Ovary (tissue), 9 donors: ENCODE data around the gene REP15. TPM values are rescaled to one million over a fixed set of nuclear protein-coding genes. Genes with fewer than 3 reads are reported as not detected.

Experiments
- DNase-seq, 5 donors: peaks; one replicate each; pipeline ENCODE4 v3.0.0-alpha.2; 2019 to 2020
- H3K27ac ChIP-seq, 2 donors: fragments of 200-600 bp; one replicate each; pipeline versions ENCODE4 v1.5.1 to v1.8.0; 2019 to 2022
- H3K27me3 ChIP-seq: fragments of 200-600 bp; one replicate; pipeline ENCODE4 v1.8.0; 2022
- H3K36me3 ChIP-seq: fragments of 200-600 bp; sonication (generic); one replicate; pipeline ENCODE4 v1.5.1; 2019
- H3K4me1 ChIP-seq: one replicate; pipeline ENCODE4 v1.8.1; 2013; ENCODE audit warnings: mild to moderate bottlenecking, moderate library complexity; ENCODE audit not compliant: insufficient read depth
- H3K4me3 ChIP-seq: fragments of 200-600 bp; sonication (generic); one replicate; pipeline ENCODE4 v1.5.1; 2017
- H3K9me3 ChIP-seq, 2 donors: fragments of 200-600 bp in 1 of 2; sonication (generic) in 1 of 2; one replicate each; pipeline versions ENCODE4 v1.5.1 to v1.8.1; 2013 to 2019; ENCODE audit warnings: mild to moderate bottlenecking in 1 of 2, moderate library complexity in 1 of 2
- CTCF ChIP-seq, 3 donors: fragments of 450-650 bp in 2 of 3; fragments of 200-600 bp in 1 of 3; IDR thresholded peaks; one replicate each; pipeline versions ENCODE4 v1.5.1 to v1.8.0; 2016 to 2022; ENCODE audit warnings: antibody characterized with exemption in 3 of 3, mild to moderate bottlenecking in 1 of 3
- EP300 ChIP-seq: sonication (generic); formaldehyde crosslinking; IDR thresholded peaks from one replicate; pipeline ENCODE4 v1.6.1; 2017; ENCODE audit warnings: antibody characterized with exemption
- POLR2A ChIP-seq: fragments of 450-650 bp; IDR thresholded peaks from one replicate; pipeline ENCODE4 v1.6.1; 2017; ENCODE audit warnings: antibody characterized with exemption, mild to moderate bottlenecking, moderate library complexity
- WGBS, 3 donors: extraction: QIAGEN DNeasy Blood & Tissue Kit in 1 of 3; methylation state at CpG; one replicate each; pipeline versions ENCODE4 v1.1.5 to v1.1.7; 2013 to 2017; 5-methylcytosine and 5-hydroxymethylcytosine counted together
- intact Hi-C, 4 donors: fragments of 100-400 bp; cut with DNase I; formaldehyde crosslinking; loops; one replicate each; pipeline versions ENCODE4 v1.11.0 to v1.15.1; 2022 to 2023
- polyA plus RNA-seq, 2 donors: library from polyadenylated mRNA; stranded (reverse); fragments of 200-250 nt in 1 of 2; fragments of 350-450 nt in 1 of 2; fragmentation: Illumina TruSeq in 1 of 2; extraction: RNeasy Lipid Tissue Mini Kit (QIAGEN cat#74804) in 1 of 2; gene quantifications; one replicate each; pipeline ENCODE4 v1.2.3, GENCODE V29; 2013 to 2014
- total RNA-seq, 7 donors: library from RNA; depleted of rRNA in 2 of 7; stranded (reverse); fragments of >200 nt in 2 of 7; fragmentation: NEBNext Ultra II Directional in 3 of 7; extraction: Animal tissue kit (Norgen Biotek cat#: 25700) in 3 of 7; gene quantifications; one replicate each; pipeline versions ENCODE4 v1.1.0 to v1.2.4, GENCODE V29; 2016 to 2023
- donor health status: DM: no; HTN: no; CAD: no; lungs with moderate emphysema.
- donor health status: DM: no; HTN: no; CAD: no.
- donor health status: Bipolar disorder and iron deficiency.
- donor health status: DM: yes; HTN: yes; CAD: no.
- donor health status: DM: no; HTN: no; CAD: no.
- donor health status: DM: yes; HTN: yes; CAD: no.

REP15 gene
- total and polyA plus RNA-seq, 9 donors, result 0.57 to 3.5 (median 2.2) TPM

- WGBS, 3 donors, result 93% methylated on average over 13 of the region's 13 CpGs
- no peaks in the 10 kb centered on the region for H3K36me3 ChIP-seq
- intact Hi-C loops, result no loop called here
Observed at GRCh38 chr12:27689558-27690180, 6.6 kb upstream of the REP15 start.

GRCh38 chr12:27693403-27693802 lies 2.8 kb upstream of the REP15 start:
- Histone ChIP-seq H3K36me3 (no peaks in the 10 kb centered on the region), H3K27ac (no peak overlapping the region), H3K9me3 (no peaks in the 10 kb centered on the region), H3K4me3 (no peak overlapping the region), H3K4me1 (no peaks in the 10 kb centered on the region), H3K27me3 (no peaks in the 10 kb centered on the region)
- no peak for DNase-seq
- WGBS, 3 donors, result 68 to 84% (median 73%) methylated on average over 2 of the region's 2 CpGs
- TF ChIP-seq POLR2A (no peak), EP300 (no peak), CTCF (IDR thresholded peaks at IDR 0.05) (no peak)
- intact Hi-C loops, result no loop called here

More at GRCh38 chr12:27689558-27690180, 6.6 kb upstream of the REP15 start:
- no peaks in the 10 kb centered on the region for H3K9me3 ChIP-seq
- no peak for DNase-seq
- H3K4me1 ChIP-seq, result no peaks in the 10 kb centered on the region
- H3K27ac ChIP-seq, result no peak overlapping the region
- TF ChIP-seq EP300, result no peak
- TF ChIP-seq CTCF (IDR thresholded peaks at IDR 0.05), result no peak
- no peak for TF ChIP-seq POLR2A
- H3K27me3 ChIP-seq, result no peaks in the 10 kb centered on the region
- no peak overlapping the region for H3K4me3 ChIP-seq

GRCh38 chr12:27695556-27696292 lies 523 bp upstream of the REP15 start:
- Histone ChIP-seq H3K27ac (no peak overlapping the region), H3K9me3 (no peaks in the 10 kb centered on the region), H3K4me3 (no peak overlapping the region), H3K36me3 (no peaks in the 10 kb centered on the region), H3K27me3 (no peaks in the 10 kb centered on the region), H3K4me1 (no peaks in the 10 kb centered on the region)
- DNase-seq, result no peak
- intact Hi-C loops, result loop anchor here in 1 of 4 donors (5.0 kb wide), 1 partner anchor 1233 kb away; no protein-coding TSS in a partner anchor
- TF ChIP-seq CTCF (IDR thresholded peaks at IDR 0.05) (no peak), EP300 (no peak), POLR2A (no peak)
- 83 to 86% (median 84%) methylated on average over 6 of the region's 6 CpGs for WGBS, 3 donors

- intact Hi-C loops, result loop anchor here in 1 of 4 donors (5.0 kb wide), 1 partner anchor 1235 kb away; no protein-coding TSS in a partner anchor
- WGBS, 3 donors, result 83 to 94% (median 90%) methylated on average over 3 of the region's 3 CpGs
- H3K36me3 ChIP-seq, result no peaks in the 10 kb centered on the region
- no peaks in the 10 kb centered on the region for H3K27me3 ChIP-seq
- H3K27ac ChIP-seq, result no peak overlapping the region
- no peaks in the 10 kb centered on the region for H3K9me3 ChIP-seq
- no peak for TF ChIP-seq POLR2A
- no peak for TF ChIP-seq EP300
- no peak for TF ChIP-seq CTCF (IDR thresholded peaks at IDR 0.05)
- no peaks in the 10 kb centered on the region for H3K4me1 ChIP-seq
- DNase-seq, result no peak
- no peak overlapping the region for H3K4me3 ChIP-seq
Observed at GRCh38 chr12:27696864-27697564, 767 bp downstream of the REP15 start.
